ENCODE results near the gene TRMT10A. TPM values are rescaled to one million over a fixed set of nuclear protein-coding genes. Genes with fewer than 3 reads are reported as not detected.

Gene TRMT10A
- total RNA-seq, 6 donors from 2014 or later, result 1.00 to 22.8 (median 5.2) TPM

DNA sequence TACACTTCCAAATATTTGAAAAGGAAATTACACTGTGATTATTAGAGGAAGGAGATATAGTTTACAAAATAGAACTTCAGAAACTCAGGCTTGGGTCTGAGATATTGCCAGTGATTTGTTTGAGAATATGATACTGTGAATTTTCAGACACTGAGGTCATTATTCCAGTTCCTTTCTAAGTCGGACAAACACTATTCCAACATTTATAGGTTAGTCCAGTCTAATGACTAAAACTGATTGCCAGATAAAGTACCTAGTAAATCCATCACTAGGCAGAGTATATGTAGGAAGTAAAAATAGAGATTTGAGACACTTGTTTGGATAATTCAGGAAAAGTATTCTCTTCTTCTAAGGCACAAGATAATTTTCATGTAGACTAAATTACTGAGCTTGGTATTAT is 24.0 kb upstream of the TRMT10A start:
- Histone ChIP-seq H3K9me3 (no peaks in the 10 kb centered on the region), H3K36me3 (no peaks in the 10 kb centered on the region), H3K4me3 (no peak overlapping the region), H3K27me3 (no peaks in the 10 kb centered on the region), H3K4me1 (no peaks in the 10 kb centered on the region), H3K27ac (no peak overlapping the region)
- WGBS, 2 donors, result 40 to 67% methylated on average over 1 of the region's 1 CpG
- TF ChIP-seq, protein P1, sequence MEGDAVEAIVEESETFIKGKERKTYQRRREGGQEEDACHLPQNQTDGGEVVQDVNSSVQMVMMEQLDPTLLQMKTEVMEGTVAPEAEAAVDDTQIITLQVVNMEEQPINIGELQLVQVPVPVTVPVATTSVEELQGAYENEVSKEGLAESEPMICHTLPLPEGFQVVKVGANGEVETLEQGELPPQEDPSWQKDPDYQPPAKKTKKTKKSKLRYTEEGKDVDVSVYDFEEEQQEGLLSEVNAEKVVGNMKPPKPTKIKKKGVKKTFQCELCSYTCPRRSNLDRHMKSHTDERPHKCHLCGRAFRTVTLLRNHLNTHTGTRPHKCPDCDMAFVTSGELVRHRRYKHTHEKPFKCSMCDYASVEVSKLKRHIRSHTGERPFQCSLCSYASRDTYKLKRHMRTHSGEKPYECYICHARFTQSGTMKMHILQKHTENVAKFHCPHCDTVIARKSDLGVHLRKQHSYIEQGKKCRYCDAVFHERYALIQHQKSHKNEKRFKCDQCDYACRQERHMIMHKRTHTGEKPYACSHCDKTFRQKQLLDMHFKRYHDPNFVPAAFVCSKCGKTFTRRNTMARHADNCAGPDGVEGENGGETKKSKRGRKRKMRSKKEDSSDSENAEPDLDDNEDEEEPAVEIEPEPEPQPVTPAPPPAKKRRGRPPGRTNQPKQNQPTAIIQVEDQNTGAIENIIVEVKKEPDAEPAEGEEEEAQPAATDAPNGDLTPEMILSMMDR (IDR thresholded peaks at IDR 0.05), result no peak
- TF ChIP-seq POLR2AphosphoS5 (IDR thresholded peaks at IDR 0.05) (no peak), POLR2A (IDR thresholded peaks at IDR 0.05) (no peak), EP300 (IDR thresholded peaks at IDR 0.05) (no peak)
- ATAC-seq (ENCODE audit: low FRiP score in 2 of 2) (no peak), DNase-seq (no peak)

DNA sequence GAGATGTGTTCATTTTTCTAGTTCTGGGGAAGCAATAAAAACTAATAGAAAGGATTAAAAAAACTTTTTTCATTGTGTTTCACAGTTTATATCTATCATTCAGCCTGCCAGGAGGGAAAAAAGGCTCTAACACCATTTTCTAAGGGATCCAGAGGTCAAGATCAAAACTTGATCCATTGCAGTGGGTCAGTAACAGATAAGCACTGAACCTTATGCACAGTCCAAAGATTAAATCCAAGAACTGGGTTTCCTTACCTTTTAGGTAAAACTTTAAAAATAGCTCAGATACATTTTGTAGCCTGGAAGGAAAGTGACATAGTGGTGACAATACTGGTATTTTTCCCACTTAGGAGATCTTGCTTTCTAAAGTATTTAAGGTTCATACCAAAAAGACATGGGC is 23.5 kb upstream of the TRMT10A start:
- H3K4me3 ChIP-seq, result no peak overlapping the region
- H3K4me1 ChIP-seq, result no peaks in the 10 kb centered on the region
- no peak overlapping the region for H3K27ac ChIP-seq
- H3K9me3 ChIP-seq, result no peaks in the 10 kb centered on the region
- no peaks in the 10 kb centered on the region for H3K36me3 ChIP-seq
- ATAC-seq (ENCODE audit: low FRiP score in 2 of 2) (no peak), DNase-seq (no peak)
- TF ChIP-seq POLR2AphosphoS5 (IDR thresholded peaks at IDR 0.05) (no peak), EP300 (IDR thresholded peaks at IDR 0.05) (no peak), POLR2A (IDR thresholded peaks at IDR 0.05) (no peak)
- TF ChIP-seq, protein P1 (IDR thresholded peaks at IDR 0.05), result no peak
- H3K27me3 ChIP-seq, result no peaks in the 10 kb centered on the region

DNA sequence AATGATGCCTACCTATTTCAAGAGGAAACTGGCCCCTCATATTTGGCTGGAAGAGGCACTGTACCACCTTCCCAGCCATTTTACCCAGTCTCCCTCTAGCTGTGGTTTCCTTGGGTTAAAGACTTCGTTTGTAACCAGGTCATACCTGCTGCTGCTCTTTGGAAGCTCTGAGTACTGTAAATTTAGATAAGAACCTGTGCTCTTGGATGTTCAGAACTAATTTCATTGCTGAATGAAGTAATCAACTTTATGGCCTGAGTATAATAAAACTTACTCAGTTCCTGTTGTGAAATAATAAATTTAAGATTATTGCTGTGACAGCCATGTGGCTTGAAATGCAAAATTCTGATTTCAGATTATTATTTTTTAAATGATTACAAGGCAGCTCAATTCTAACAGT is 23.0 kb upstream of the TRMT10A start:
- ATAC-seq (ENCODE audit: low FRiP score in 2 of 2) (no peak), DNase-seq (no peak)
- Histone ChIP-seq H3K27me3 (no peaks in the 10 kb centered on the region), H3K4me1 (no peaks in the 10 kb centered on the region), H3K4me3 (no peak overlapping the region), H3K36me3 (no peaks in the 10 kb centered on the region), H3K27ac (no peak overlapping the region), H3K9me3 (no peaks in the 10 kb centered on the region)
- TF ChIP-seq EP300 (IDR thresholded peaks at IDR 0.05) (no peak), POLR2AphosphoS5 (IDR thresholded peaks at IDR 0.05) (no peak), POLR2A (IDR thresholded peaks at IDR 0.05) (no peak)
- TF ChIP-seq, protein P1 (IDR thresholded peaks at IDR 0.05), result no peak
- WGBS, 2 donors, result 35 to 54% methylated on average over 1 of the region's 1 CpG

DNA sequence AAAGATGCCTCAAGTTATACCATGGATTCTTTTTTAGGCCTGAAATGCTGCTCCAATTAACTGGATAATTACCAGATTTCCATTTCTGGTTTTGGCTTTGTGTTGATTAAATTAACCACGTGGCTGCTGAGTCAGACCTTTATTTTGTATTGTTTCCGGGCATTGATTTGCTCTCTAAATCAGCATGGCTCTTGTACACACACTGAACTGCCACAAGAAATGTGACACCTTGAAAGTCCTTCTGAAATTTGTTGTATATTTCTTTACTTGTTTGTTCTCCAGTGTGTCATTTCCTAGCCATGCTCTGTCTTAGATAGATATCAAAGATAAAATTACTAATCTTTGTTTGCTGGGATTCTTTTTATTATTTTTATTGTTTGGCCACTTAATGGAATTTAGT is 22.5 kb upstream of the TRMT10A start:
- Histone ChIP-seq H3K27ac (no peak overlapping the region), H3K4me1 (no peaks in the 10 kb centered on the region), H3K27me3 (no peaks in the 10 kb centered on the region), H3K4me3 (no peak overlapping the region), H3K9me3 (no peaks in the 10 kb centered on the region), H3K36me3 (no peaks in the 10 kb centered on the region)
- DNase-seq (no peak), ATAC-seq (ENCODE audit: low FRiP score in 2 of 2) (no peak)
- TF ChIP-seq POLR2A (IDR thresholded peaks at IDR 0.05) (no peak), EP300 (IDR thresholded peaks at IDR 0.05) (no peak), POLR2AphosphoS5 (IDR thresholded peaks at IDR 0.05) (no peak)
- TF ChIP-seq, protein P1 (IDR thresholded peaks at IDR 0.05), result no peak
- 34 to 47% methylated on average over 2 of the region's 2 CpGs for WGBS, 2 donors

DNA sequence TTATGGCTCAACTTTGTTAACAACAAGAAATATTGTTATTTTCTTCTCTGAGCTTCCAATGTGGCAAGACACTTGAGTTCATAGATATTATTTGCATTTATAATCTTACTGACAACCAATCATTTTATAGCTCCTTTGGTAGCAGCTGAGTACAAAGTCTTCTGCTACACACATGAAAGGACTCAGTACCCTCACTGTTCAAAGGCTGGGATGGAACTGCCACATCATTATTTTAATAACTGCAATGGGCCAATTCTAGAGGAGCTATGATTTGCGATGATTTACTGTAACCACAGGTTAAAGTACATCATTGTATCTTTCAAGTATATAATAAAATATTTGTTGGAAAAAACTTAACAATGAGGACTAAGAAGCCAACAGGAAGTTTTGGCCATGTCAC is 21.7 kb upstream of the TRMT10A start:
- H3K27ac ChIP-seq, result no peak overlapping the region
- no peaks in the 10 kb centered on the region for H3K36me3 ChIP-seq
- no peaks in the 10 kb centered on the region for H3K9me3 ChIP-seq
- WGBS, 2 donors, result 91 to 100% methylated on average over 1 of the region's 1 CpG
- DNase-seq (no peak), ATAC-seq (ENCODE audit: low FRiP score in 2 of 2) (no peak)
- H3K4me3 ChIP-seq, result no peak overlapping the region
- H3K4me1 ChIP-seq, result no peaks in the 10 kb centered on the region
- TF ChIP-seq, protein P1 (IDR thresholded peaks at IDR 0.05), result no peak
- TF ChIP-seq POLR2A (IDR thresholded peaks at IDR 0.05) (no peak), POLR2AphosphoS5 (IDR thresholded peaks at IDR 0.05) (no peak), EP300 (IDR thresholded peaks at IDR 0.05) (no peak)
- no peaks in the 10 kb centered on the region for H3K27me3 ChIP-seq
